ENCODE results near the gene NRXN2.

DNA sequence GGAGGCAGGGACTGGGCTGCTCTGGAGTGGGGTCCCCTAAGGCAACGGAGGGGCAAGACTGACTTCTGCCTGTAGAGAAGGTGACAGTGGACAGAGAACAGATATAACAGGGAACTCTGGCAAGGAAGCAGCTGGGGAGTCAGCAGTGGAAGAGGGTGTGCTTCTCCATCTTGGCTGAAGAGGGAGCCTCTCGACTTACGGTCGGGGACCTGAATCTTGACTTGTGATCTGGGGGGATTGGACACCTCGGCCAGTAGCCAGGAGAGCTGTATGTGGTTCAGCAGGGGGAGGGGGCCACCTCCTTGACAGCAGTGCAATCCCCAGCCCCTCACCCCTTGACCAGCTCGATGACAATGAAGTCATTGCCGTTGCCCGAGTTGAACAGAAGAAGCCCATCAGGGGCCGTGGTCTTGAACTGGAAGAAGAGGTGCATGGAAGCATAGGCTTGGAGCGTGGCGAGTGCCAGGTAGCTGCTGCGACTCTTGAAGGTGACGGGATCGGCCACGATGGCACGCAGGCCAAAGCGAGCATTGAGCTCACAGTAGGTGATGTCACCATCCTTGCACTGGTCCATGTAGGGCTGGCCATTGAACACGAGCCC is 72.0 kb downstream of the NRXN2 start:
- TF ChIP-seq ZFP41 (tag by site-specific recombination; IDR thresholded peaks at IDR 0.05; ENCODE audit: borderline replicate concordance) (no peak), ZNF548 (tag by site-specific recombination; IDR thresholded peaks at IDR 0.05) (no peak)
- TF ChIP-seq, protein P1, sequence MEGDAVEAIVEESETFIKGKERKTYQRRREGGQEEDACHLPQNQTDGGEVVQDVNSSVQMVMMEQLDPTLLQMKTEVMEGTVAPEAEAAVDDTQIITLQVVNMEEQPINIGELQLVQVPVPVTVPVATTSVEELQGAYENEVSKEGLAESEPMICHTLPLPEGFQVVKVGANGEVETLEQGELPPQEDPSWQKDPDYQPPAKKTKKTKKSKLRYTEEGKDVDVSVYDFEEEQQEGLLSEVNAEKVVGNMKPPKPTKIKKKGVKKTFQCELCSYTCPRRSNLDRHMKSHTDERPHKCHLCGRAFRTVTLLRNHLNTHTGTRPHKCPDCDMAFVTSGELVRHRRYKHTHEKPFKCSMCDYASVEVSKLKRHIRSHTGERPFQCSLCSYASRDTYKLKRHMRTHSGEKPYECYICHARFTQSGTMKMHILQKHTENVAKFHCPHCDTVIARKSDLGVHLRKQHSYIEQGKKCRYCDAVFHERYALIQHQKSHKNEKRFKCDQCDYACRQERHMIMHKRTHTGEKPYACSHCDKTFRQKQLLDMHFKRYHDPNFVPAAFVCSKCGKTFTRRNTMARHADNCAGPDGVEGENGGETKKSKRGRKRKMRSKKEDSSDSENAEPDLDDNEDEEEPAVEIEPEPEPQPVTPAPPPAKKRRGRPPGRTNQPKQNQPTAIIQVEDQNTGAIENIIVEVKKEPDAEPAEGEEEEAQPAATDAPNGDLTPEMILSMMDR (tag by site-specific recombination; IDR thresholded peaks at IDR 0.05), result no peak
